Common myeloid progenitor, CD34-positive (primary cell): ENCODE measurements around the gene HIF1A.
"Not testable (repeated sequence)": the region's sequence is repeated elsewhere in the genome, so short reads cannot be mapped to it uniquely, and the experiment has no call there.

ENCODE experiments used
- CTCF ChIA-PET: fragments of 350-600 bp; sonication (Branson Sonifier 250); formaldehyde crosslinking; loops from one replicate; lab custom pipeline; 2021; ENCODE audit warnings: antibody characterized with exemption; lab: Charles Lee
- POLR2A ChIA-PET: fragments of 350-600 bp; sonication (Branson Sonifier 250); formaldehyde crosslinking; loops from one replicate; lab custom pipeline; 2021; ENCODE audit warnings: antibody characterized with exemption; lab: Charles Lee
- DNase-seq, 3 donors: peaks; one replicate each; pipeline versions ENCODE4 v3.0.0 to v3.0.0-alpha.2; 2013
- H3K27ac ChIP-seq, 2 experiments: 1 replicate in 1 of 2; 2 replicates in 1 of 2; pipeline ENCODE4 v1.7.0; 2013; ENCODE audit warnings: inconsistent platforms in 2 of 2, low read length in 2 of 2, mild to moderate bottlenecking in 2 of 2, low read depth in 1 of 2, moderate library complexity in 1 of 2; ENCODE audit not compliant: severe bottlenecking in 2 of 2, insufficient read depth in 1 of 2, poor library complexity in 1 of 2
- H3K27me3 ChIP-seq, 5 experiments: replicated peaks in 2 of 5; 1 replicate in 3 of 5; 2 replicates in 2 of 5; pipeline versions ENCODE4 v1.6.1 to v1.7.0; 2013; ENCODE audit warnings: low read length in 4 of 5, mild to moderate bottlenecking in 2 of 5, moderate library complexity in 2 of 5, inconsistent platforms in 1 of 5; ENCODE audit not compliant: insufficient read depth in 5 of 5, control insufficient read depth in 4 of 5
- H3K36me3 ChIP-seq, 4 experiments: 1 replicate in 2 of 4; 2 replicates in 2 of 4; pipeline versions ENCODE4 v1.6.1 to v1.7.0; 2013; ENCODE audit warnings: low read length in 3 of 4, control low read depth in 1 of 4, mild to moderate bottlenecking in 1 of 4; ENCODE audit not compliant: control insufficient read depth in 4 of 4, insufficient read depth in 4 of 4
- H3K4me1 ChIP-seq, 4 experiments: 1 replicate in 3 of 4; 2 replicates in 1 of 4; pipeline versions ENCODE4 v1.6.1 to v1.7.1; 2013; ENCODE audit warnings: low read length in 3 of 4, mild to moderate bottlenecking in 3 of 4, control low read depth in 1 of 4, inconsistent platforms in 1 of 4, moderate library complexity in 1 of 4; ENCODE audit not compliant: control insufficient read depth in 4 of 4, insufficient read depth in 4 of 4; ENCODE audit errors: control extremely low read depth in 1 of 4
- H3K4me3 ChIP-seq, 7 experiments: 1 replicate in 4 of 7; 2 replicates in 3 of 7; pipeline versions ENCODE4 v1.5.1 to v1.7.0; 2013; ENCODE audit warnings: mild to moderate bottlenecking in 7 of 7, low read length in 6 of 7, moderate library complexity in 6 of 7, inconsistent platforms in 2 of 7, low read depth in 2 of 7, control low read depth in 1 of 7; ENCODE audit not compliant: insufficient read depth in 4 of 7, control insufficient read depth in 1 of 7; ENCODE audit errors: extremely low read depth in 1 of 7
- H3K9me3 ChIP-seq, 5 experiments: 1 replicate in 4 of 5; 2 replicates in 1 of 5; pipeline versions ENCODE4 v1.6.1 to v1.7.1; 2013; ENCODE audit warnings: low read length in 4 of 5, mild to moderate bottlenecking in 2 of 5, inconsistent platforms in 1 of 5, low read depth in 1 of 5, moderate library complexity in 1 of 5; ENCODE audit not compliant: control insufficient read depth in 4 of 5, insufficient read depth in 2 of 5; ENCODE audit errors: control extremely low read depth in 1 of 5
- WGBS: methylation state at CpG from one replicate; pipeline ENCODE4 v1.1.5; 2013; ENCODE audit not compliant: insufficient coverage; 5-methylcytosine and 5-hydroxymethylcytosine counted together

The HIF1A gene

GRCh38 chr14:61705017-61705416 lies 9.7 kb downstream of the HIF1A start:
- H3K27ac ChIP-seq, result no peak overlapping the region
- H3K4me3 ChIP-seq, result no peak overlapping the region
- H3K4me1 ChIP-seq, result peaks cover 0 to 13% (median 10%) of the 10 kb centered on the region in 4 experiments
- ChIA-PET POLR2A (interaction anchor here (1.3 kb wide), 1 partner anchor 15 kb away, joined by 8 read pairs; no protein-coding TSS in a partner anchor), CTCF (interaction anchor here (1.1 to 3.1 kb wide), 2 partner anchors 10 to 15 kb away, joined by 4 to 17 read pairs; partner anchors contain the start of gene HIF1A)
- no peaks in the 10 kb centered on the region for H3K9me3 ChIP-seq
- WGBS, result no CpG with 5 or more reads among the region's 1 CpG
- no peaks in the 10 kb centered on the region for H3K27me3 ChIP-seq
- peaks cover 0 to 7% (median under 1%) of the 10 kb centered on the region in 4 experiments for H3K36me3 ChIP-seq
- no peak for DNase-seq

DNA sequence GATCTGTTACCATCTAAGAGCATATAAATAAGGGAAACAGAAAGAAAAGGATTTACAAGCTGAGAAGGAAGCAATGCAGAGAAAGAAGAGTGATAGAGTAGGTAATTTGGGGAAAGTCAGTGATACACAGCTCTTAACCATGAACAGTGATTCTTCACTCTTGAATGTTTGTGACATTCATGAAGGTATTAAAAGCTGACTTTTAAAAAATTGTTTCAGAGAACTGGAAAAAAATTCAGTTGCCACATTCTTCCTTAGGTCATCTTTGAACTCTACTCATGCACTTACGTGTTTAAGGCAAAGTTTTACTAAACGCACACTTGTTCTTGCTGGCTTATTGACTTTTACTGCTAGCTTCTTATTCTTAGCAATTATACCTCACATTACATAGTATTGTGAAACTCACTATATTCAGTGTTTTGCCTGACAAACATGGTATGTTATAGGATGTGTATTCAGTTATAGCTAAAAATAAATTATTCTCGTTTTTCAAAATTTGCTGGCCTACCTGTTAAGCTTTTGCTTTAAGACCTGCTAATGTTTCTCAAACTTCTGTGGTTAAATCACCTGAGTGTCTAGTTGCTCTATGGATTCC lies 10.9 kb downstream of the HIF1A start:
- Histone ChIP-seq H3K4me3 (no peak overlapping the region), H3K4me1 (peaks cover 0 to 7% (median 4%) of the 10 kb centered on the region in 4 experiments), H3K36me3 (peaks cover 0 to 2% (median 0%) of the 10 kb centered on the region in 4 experiments), H3K27me3 (no peaks in the 10 kb centered on the region), H3K9me3 (no peaks in the 10 kb centered on the region), H3K27ac (no peak overlapping the region)
- POLR2A ChIA-PET, result interaction anchor here (0.5 to 1.3 kb wide), 4 partner anchors 14 to 45 kb away, joined by 3 to 8 read pairs (median 3); no protein-coding TSS in a partner anchor
- CTCF ChIA-PET, result interaction anchor here (0.8 to 3.1 kb wide), 4 partner anchors 8 to 14 kb away, joined by 3 to 17 read pairs (median 4); no protein-coding TSS in a partner anchor
- DNase-seq, result no peak
- no CpG with 5 or more reads among the region's 3 CpGs for WGBS

GRCh38 chr14:61707774-61708173 lies 12.5 kb downstream of the HIF1A start:
- H3K4me1 ChIP-seq, result peaks cover 3 to 20% (median 10%) of the 10 kb centered on the region in 4 experiments
- H3K27ac ChIP-seq, H3K27me3 ChIP-seq, H3K36me3 ChIP-seq, H3K4me3 ChIP-seq, POLR2A ChIA-PET, CTCF ChIA-PET, DNase-seq, H3K9me3 ChIP-seq: not testable (repeated sequence)
- 100% methylated on average over 1 of the region's 4 CpGs for WGBS

DNA sequence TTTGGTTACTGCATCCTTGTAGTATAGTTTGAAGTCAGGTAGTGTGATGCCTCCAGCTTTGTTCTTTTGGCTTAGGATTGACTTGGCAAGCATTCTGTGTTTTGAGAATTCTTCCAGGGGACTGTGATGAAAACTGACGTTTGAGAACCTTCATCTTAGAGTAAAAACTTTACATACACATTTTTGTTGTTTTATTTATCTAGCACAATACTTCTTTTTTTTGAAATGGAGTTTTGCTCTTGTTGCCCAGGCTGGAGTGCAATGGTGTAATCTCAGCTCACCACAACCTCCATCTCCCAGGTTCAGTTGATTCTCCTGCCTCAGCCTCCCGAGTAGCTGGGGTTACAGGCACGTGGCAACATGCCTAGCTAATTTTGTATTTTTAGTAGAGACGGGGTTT lies 13.4 kb downstream of the HIF1A start:
- DNase-seq, H3K27me3 ChIP-seq, POLR2A ChIA-PET, H3K36me3 ChIP-seq, H3K4me3 ChIP-seq, H3K9me3 ChIP-seq, H3K27ac ChIP-seq: not testable (repeated sequence)
- 92% methylated on average over 2 of the region's 4 CpGs for WGBS
- H3K4me1 ChIP-seq, result peaks cover 3 to 24% (median 12%) of the 10 kb centered on the region in 4 experiments
- CTCF ChIA-PET, result interaction anchor here (1.0 kb wide), 1 partner anchor 21 kb away, joined by 3 read pairs; no protein-coding TSS in a partner anchor

DNA sequence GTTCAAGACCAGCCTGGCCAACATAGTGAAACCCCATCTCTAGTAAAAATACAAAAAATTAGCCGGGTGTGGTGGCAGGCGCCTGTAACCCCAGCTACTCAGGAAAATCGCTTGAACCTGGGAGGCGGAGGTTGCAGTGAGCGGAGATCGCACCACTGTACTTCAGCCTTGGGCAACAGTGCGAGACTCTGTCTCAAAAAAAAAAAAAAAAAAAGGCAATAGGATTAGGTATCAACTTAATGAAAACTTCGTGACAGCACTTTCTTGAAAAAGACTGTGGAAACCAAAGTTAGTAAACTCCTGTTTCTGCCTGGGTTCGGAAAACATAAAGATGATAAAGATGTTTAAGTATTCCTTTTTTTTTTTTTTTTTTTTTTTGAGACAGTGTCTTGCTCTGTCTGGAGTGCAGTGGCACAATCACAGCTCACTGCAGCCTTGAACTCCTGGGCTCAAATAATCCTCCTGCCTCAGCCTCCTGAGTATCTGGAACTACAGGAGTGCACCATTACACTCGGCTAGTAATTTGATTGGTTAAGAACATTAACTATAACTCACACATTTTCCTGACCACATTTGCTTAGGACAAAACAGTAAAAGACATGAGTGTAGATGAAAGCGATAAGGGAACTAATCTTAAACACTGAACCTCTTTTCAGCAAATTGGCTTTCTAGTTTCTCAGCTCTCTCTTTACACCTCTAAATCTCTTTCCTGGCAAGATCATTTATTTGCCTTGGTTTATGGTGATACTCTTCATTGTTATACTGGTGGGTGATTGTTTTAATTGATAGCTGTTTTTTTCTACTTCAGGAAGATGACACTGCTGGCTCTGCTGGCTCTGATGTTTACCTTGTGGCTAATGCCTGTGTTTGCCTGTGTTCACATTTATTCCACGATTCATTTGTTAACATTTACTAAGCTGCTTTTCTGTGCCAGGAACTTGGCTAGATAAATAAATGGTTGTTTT lies 15.8 kb downstream of the HIF1A start:
- H3K27me3 ChIP-seq, result no peaks in the 10 kb centered on the region
- H3K36me3 ChIP-seq, result peaks cover 0 to 2% (median 0%) of the 10 kb centered on the region in 4 experiments
- POLR2A ChIA-PET, result no interaction called here
- H3K9me3 ChIP-seq, result no peaks in the 10 kb centered on the region
- no peak overlapping the region for H3K27ac ChIP-seq
- CTCF ChIA-PET, result interaction anchor here (0.8 to 1.2 kb wide), 3 partner anchors 10 to 14 kb away, joined by 3 to 4 read pairs (median 4); no protein-coding TSS in a partner anchor
- H3K4me1 ChIP-seq, result peaks cover 5 to 35% (median 15%) of the 10 kb centered on the region in 4 experiments
- 93% methylated on average over 6 of the region's 12 CpGs for WGBS
- peak in 2 of 3 donors; percentile 40 to 50 for DNase-seq
- H3K4me3 ChIP-seq, result no peak overlapping the region

GRCh38 chr14:61712137-61712536 lies 16.8 kb downstream of the HIF1A start:
- H3K9me3 ChIP-seq, result no peaks in the 10 kb centered on the region
- no peak overlapping the region for H3K4me3 ChIP-seq
- peaks cover 10 to 41% (median 17%) of the 10 kb centered on the region in 4 experiments for H3K4me1 ChIP-seq
- no peaks in the 10 kb centered on the region for H3K36me3 ChIP-seq
- H3K27ac ChIP-seq, result no peak overlapping the region
- no peak for DNase-seq
- ChIA-PET CTCF (interaction anchor here (1.2 kb wide), 1 partner anchor 13 kb away, joined by 4 read pairs; no protein-coding TSS in a partner anchor), POLR2A (no interaction called here)
- 100% methylated on average over 1 of the region's 1 CpG for WGBS
- no peaks in the 10 kb centered on the region for H3K27me3 ChIP-seq
